GM12878 (cell line): ENCODE results near the gene IPO8. TPM values are rescaled to one million over a fixed set of nuclear protein-coding genes. Genes with fewer than 3 reads are reported as not detected.

ENCODE experiments used
- ATAC-seq: fragments of 200-7000 bp; cut with Tn5 transposase; 3 replicates; pipeline ENCODE4 v1.9.1; 2020; ENCODE audit warnings: mild to moderate bottlenecking, moderate library complexity
- BruUV-seq: library from RNA; stranded (reverse); fragments of 400-500 nt; replicated peaks from 2 replicates; lab custom pipeline; 2021; lab: Mats Ljungman, UMichigan
- CTCF ChIA-PET: fragments of 300-600 bp; sonication (Branson Sonifier 250); formaldehyde crosslinking; extraction: SDS; loops from one replicate; lab custom pipeline; 2021; ENCODE audit warnings: inconsistent platforms; lab: Yijun Ruan, JAX
- POLR2A ChIA-PET: fragments of 350-600 bp; formaldehyde crosslinking; extraction: SDS; loops from one replicate; lab custom pipeline; 2021; ENCODE audit warnings: inconsistent platforms; lab: Charles Lee
- RAD21 ChIA-PET: fragments of 300-600 bp; sonication (Branson Sonifier 250); formaldehyde crosslinking; loops from one replicate; lab custom pipeline; 2023; ENCODE audit warnings: antibody characterized with exemption; ENCODE audit not compliant: unreplicated experiment; lab: Charles Lee
- SMC1A ChIA-PET: fragments of 300-600 bp; sonication (Branson Sonifier 250); formaldehyde crosslinking; loops from one replicate; lab custom pipeline; 2023; ENCODE audit not compliant: unreplicated experiment, uncharacterized antibody; lab: Charles Lee
- DNase-seq: peaks from one replicate; pipeline ENCODE4 v3.0.0-alpha.2; 2011; ENCODE audit warnings: low read depth, low spot score
- FAIRE-seq: peaks from 3 replicates; lab custom pipeline; 2011; peaks lifted over from hg19 to GRCh38; lab: Jason Lieb, UNC
- H2AFZ ChIP-seq: 2 replicates; pipeline ENCODE4 v1.6.0; 2011; ENCODE audit warnings: low read depth, low read length, control low read depth; ENCODE audit not compliant: control insufficient read depth
- H3K27ac ChIP-seq: 2 replicates; pipeline ENCODE4 v1.5.1; 2011; ENCODE audit warnings: control low read depth; ENCODE audit not compliant: control insufficient read depth, insufficient read depth
- H3K27me3 ChIP-seq, 2 experiments: replicated peaks in 1 of 2; 2 replicates each; pipeline versions ENCODE4 v1.6.0 to v1.6.1; 2011; ENCODE audit warnings: low read length in 1 of 2; ENCODE audit not compliant: control insufficient read depth in 2 of 2, insufficient read depth in 2 of 2
- H3K36me3 ChIP-seq, 2 experiments: 2 replicates each; pipeline ENCODE4 v1.5.1; 2011; ENCODE audit warnings: low read length in 1 of 2; ENCODE audit not compliant: control insufficient read depth in 2 of 2, insufficient read depth in 2 of 2
- H3K4me1 ChIP-seq: 2 replicates; pipeline ENCODE4 v1.6.1; 2011; ENCODE audit warnings: mild to moderate bottlenecking, low read length, moderate library complexity, mixed read lengths; ENCODE audit not compliant: control insufficient read depth, insufficient read depth
- H3K4me2 ChIP-seq: 2 replicates; pipeline ENCODE4 v1.6.0; 2011; ENCODE audit warnings: control low read depth; ENCODE audit not compliant: control insufficient read depth, insufficient read depth
- H3K4me3 ChIP-seq: fragments of 200-600 bp; sonication (generic); 2 replicates; pipeline ENCODE4 v1.5.1; 2016
- H3K79me2 ChIP-seq: 2 replicates; pipeline ENCODE4 v1.6.0; 2011; ENCODE audit warnings: low read length; ENCODE audit not compliant: control insufficient read depth, insufficient read depth
- H3K9ac ChIP-seq: 2 replicates; pipeline ENCODE4 v1.8.0; 2011; ENCODE audit warnings: low read length, control low read depth, mixed read lengths; ENCODE audit not compliant: control insufficient read depth, insufficient read depth
- H3K9me3 ChIP-seq: replicated peaks from 3 replicates; pipeline ENCODE4 v1.5.1; 2011; ENCODE audit warnings: mild to moderate bottlenecking, low read length; ENCODE audit not compliant: control insufficient read depth, insufficient read depth
- H4K20me1 ChIP-seq: 2 replicates; pipeline ENCODE4 v1.6.0; 2011; ENCODE audit not compliant: control insufficient read depth, insufficient read depth
- CREB1 ChIP-seq: IDR thresholded peaks from 2 replicates; pipeline ENCODE4 v1.6.1; 2012; ENCODE audit warnings: low read depth, mild to moderate bottlenecking, inconsistent platforms
- EED ChIP-seq: sonication (generic); IDR thresholded peaks from 2 replicates; pipeline ENCODE4 v1.6.1; 2016; ENCODE audit warnings: antibody characterized with exemption, low read depth
- PKNOX1 ChIP-seq: fragments of 450-650 bp; IDR thresholded peaks from 2 replicates; pipeline ENCODE4 v1.6.1; 2016; ENCODE audit warnings: mild to moderate bottlenecking
- RAD51 ChIP-seq: fragments of 450-650 bp; IDR thresholded peaks from 2 replicates; pipeline ENCODE4 v1.6.1; 2016; ENCODE audit warnings: moderate library complexity, mild to moderate bottlenecking, inconsistent platforms
- ZBED1 ChIP-seq: IDR thresholded peaks from 2 replicates; pipeline ENCODE4 v1.6.1; 2016; ENCODE audit warnings: borderline replicate concordance
- ZNF274 ChIP-seq: IDR thresholded peaks from one replicate; pipeline ENCODE4 v1.8.0; 2011; ENCODE audit not compliant: insufficient read length, insufficient read depth
- WGBS: methylation state at CpG from one replicate; pipeline ENCODE4 v1.1.6; 2016; ENCODE audit warnings: low lambda C conversion rate; ENCODE audit not compliant: insufficient replicate concordance, insufficient coverage; ENCODE audit errors: missing lambda C conversion rate; 5-methylcytosine and 5-hydroxymethylcytosine counted together
- in situ Hi-C: fragments of 300-500 bp; cut with MboI; formaldehyde crosslinking; loops from 9 replicates; pipeline ENCODE4 v1.14.3; 2018; ENCODE audit warnings: mixed read lengths
- intact Hi-C: fragments of 100-400 bp; cut with micrococcal nuclease; formaldehyde crosslinking; loops from one replicate; pipeline ENCODE4 v1.14.2; 2022; ENCODE audit not compliant: unreplicated experiment
- polyA plus RNA-seq, 11 experiments: library from polyadenylated mRNA; depleted of rRNA in 4 of 11; unstranded in 6 of 11; stranded (reverse) in 5 of 11; fragments of >200 nt; fragmentation: Nextera tagmentation in 4 of 11; fragmentation: Illumina TruSeq in 1 of 11; extraction: Ambion mirVana in 4 of 11; extraction: Trizol in 1 of 11; gene quantifications; 1 replicate in 1 of 11; 2 replicates in 10 of 11; pipeline versions ENCODE4 v1.2.1 to v1.2.3, GENCODE V29; 2011 to 2016; ENCODE audit warnings: inconsistent platforms in 2 of 11, missing spikeins in 2 of 11, low read depth in 1 of 11
- total RNA-seq, 4 experiments: library from RNA; depleted of rRNA in 3 of 4; stranded (reverse); fragments of >200 nt in 3 of 4; fragmentation: Illumina TruSeq in 1 of 4; extraction: Trizol in 1 of 4; gene quantifications; 2 replicates each; pipeline versions ENCODE4 v1.2.1 to v1.2.3, GENCODE V29; 2013 to 2021
- TF ChIP-seq, protein P1 (sequence below): fragments of 450-650 bp; IDR thresholded peaks from 2 replicates; pipeline ENCODE4 v1.6.1; 2017; ENCODE audit warnings: mild to moderate bottlenecking, low read depth, inconsistent platforms; ENCODE audit not compliant: poor library complexity, severe bottlenecking
- TF ChIP-seq, protein P2 (sequence below): IDR thresholded peaks from 2 replicates; pipeline ENCODE4 v1.6.1; 2012; ENCODE audit warnings: low read depth, low read length, improper control_type of control experiment

The IPO8 gene
- total and polyA plus RNA-seq, 10 of the 15 experiments (the other 5 are each of a cell fraction or from before 2014, with no cell fraction given): 6.9 to 38.5 (median 15.1) TPM

DNA sequence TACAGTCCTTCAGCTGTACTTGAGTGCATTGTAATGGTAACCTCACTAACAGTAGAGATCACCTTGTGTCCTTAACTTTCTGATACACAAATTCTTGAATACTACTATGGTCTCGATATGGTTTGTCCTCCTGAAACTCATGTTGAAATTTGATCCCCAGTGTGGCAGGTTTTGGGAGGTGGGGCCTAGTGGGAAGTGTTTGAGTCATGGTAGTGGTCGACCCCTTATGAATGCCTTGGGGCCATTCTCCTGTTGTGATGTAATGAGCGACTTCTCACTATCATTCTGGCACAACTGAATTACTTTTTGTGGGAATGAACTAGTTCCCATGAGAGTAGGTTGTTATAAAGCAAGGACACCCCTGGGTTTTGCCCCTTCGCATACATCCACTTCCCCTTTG lies 52.3 kb downstream of the IPO8 start:
- no peaks in the 10 kb centered on the region for H3K9me3 ChIP-seq
- no peak for TF ChIP-seq ZNF274
- TF ChIP-seq, protein P1, sequence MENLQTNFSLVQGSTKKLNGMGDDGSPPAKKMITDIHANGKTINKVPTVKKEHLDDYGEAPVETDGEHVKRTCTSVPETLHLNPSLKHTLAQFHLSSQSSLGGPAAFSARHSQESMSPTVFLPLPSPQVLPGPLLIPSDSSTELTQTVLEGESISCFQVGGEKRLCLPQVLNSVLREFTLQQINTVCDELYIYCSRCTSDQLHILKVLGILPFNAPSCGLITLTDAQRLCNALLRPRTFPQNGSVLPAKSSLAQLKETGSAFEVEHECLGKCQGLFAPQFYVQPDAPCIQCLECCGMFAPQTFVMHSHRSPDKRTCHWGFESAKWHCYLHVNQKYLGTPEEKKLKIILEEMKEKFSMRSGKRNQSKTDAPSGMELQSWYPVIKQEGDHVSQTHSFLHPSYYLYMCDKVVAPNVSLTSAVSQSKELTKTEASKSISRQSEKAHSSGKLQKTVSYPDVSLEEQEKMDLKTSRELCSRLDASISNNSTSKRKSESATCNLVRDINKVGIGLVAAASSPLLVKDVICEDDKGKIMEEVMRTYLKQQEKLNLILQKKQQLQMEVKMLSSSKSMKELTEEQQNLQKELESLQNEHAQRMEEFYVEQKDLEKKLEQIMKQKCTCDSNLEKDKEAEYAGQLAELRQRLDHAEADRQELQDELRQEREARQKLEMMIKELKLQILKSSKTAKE: no peak
- TF ChIP-seq EED: no peak
- TF ChIP-seq RAD51: no peak
- TF ChIP-seq PKNOX1: no peak
- TF ChIP-seq, protein P2, sequence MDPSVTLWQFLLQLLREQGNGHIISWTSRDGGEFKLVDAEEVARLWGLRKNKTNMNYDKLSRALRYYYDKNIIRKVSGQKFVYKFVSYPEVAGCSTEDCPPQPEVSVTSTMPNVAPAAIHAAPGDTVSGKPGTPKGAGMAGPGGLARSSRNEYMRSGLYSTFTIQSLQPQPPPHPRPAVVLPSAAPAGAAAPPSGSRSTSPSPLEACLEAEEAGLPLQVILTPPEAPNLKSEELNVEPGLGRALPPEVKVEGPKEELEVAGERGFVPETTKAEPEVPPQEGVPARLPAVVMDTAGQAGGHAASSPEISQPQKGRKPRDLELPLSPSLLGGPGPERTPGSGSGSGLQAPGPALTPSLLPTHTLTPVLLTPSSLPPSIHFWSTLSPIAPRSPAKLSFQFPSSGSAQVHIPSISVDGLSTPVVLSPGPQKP: no peak
- TF ChIP-seq CREB1: no peak
- TF ChIP-seq ZBED1: no peak
- no TSS peak for BruUV-seq
- no peak for ATAC-seq
- no peak overlapping the region for H3K9ac ChIP-seq
- no peaks in the 10 kb centered on the region for H3K79me2 ChIP-seq
- no peak overlapping the region for H3K27ac ChIP-seq
- intact Hi-C loops (no loop called here), in situ Hi-C loops (no loop called here)
- no peaks in the 10 kb centered on the region for H3K4me1 ChIP-seq
- ChIA-PET POLR2A (interaction anchor here (0.6 kb wide), 1 partner anchor 42 kb away, joined by 4 read pairs; no protein-coding TSS in a partner anchor), RAD21 (no interaction called here), CTCF (interaction anchor here (0.6 kb wide), 1 partner anchor 1089 kb away, joined by 3 read pairs; no protein-coding TSS in a partner anchor), SMC1A (interaction anchor here (1.3 to 1.6 kb wide), 2 partner anchors 9 to 92 kb away, joined by 3 read pairs; no protein-coding TSS in a partner anchor)
- no peak for DNase-seq
- H3K4me3 ChIP-seq: no peak overlapping the region
- no peak overlapping the region for H3K4me2 ChIP-seq
- no peak overlapping the region for H2AFZ ChIP-seq
- WGBS: 79% methylated on average over 4 of the region's 4 CpGs
- peaks cover 0 to 5% of the 10 kb centered on the region in 2 experiments; a peak in 1 of 4 replicates for H3K36me3 ChIP-seq
- H4K20me1 ChIP-seq: no peaks in the 10 kb centered on the region
- FAIRE-seq: no peak
- no peaks in the 10 kb centered on the region for H3K27me3 ChIP-seq
